ENCODE measurements around the gene RPS6KA2. TPM values are rescaled to one million over a fixed set of nuclear protein-coding genes. Genes with fewer than 3 reads are reported as not detected.

The RPS6KA2 gene
- total and polyA plus RNA-seq, 2 donors (not counting 3 experiments of a cell fraction or from before 2014, with no cell fraction given) = 54.5 to 75.8 TPM

GRCh38 chr6:166502453-166502852 is 124.6 kb downstream of the RPS6KA2 start:
- Histone ChIP-seq H3K79me2 (ENCODE audit: control insufficient read depth, insufficient read depth, low read length) (no peaks in the 10 kb centered on the region), H3K27ac (ENCODE audit: insufficient read depth, low read depth, low read length) (no peak overlapping the region), H3K4me2 (ENCODE audit: insufficient read depth, low read length) (no peak overlapping the region), H3K27me3 (ENCODE audit: control insufficient read depth in 2 of 2, insufficient read depth in 2 of 2, low read length in 2 of 2) (no peaks in the 10 kb centered on the region), H4K20me1 (replicated peaks; ENCODE audit: control insufficient read depth, extremely low read depth, insufficient read depth, low read length) (no peaks in the 10 kb centered on the region), H3K9me3 (replicated peaks; ENCODE audit: control insufficient read depth, insufficient read depth, low read length) (no peaks in the 10 kb centered on the region), H3K4me3 (replicated peaks in 1 of 3; ENCODE audit: insufficient read depth in 1 of 3, low read depth in 1 of 3, low read length in 3 of 3) (no peak overlapping the region), H3K9ac (replicated peaks; ENCODE audit: extremely low read depth, insufficient read depth, low read length) (no peak overlapping the region), H3K36me3 (ENCODE audit: control insufficient read depth in 2 of 2, extremely low read depth in 1 of 2, insufficient read depth in 2 of 2, low read length in 2 of 2) (peaks cover 4 to 68% of the 10 kb centered on the region in 2 experiments), H2AFZ (ENCODE audit: low read depth, low read length) (no peak overlapping the region), H3K9me1 (replicated peaks; ENCODE audit: control insufficient read depth, extremely low read depth, insufficient read depth, low read length) (no peaks in the 10 kb centered on the region), H3K4me1 (ENCODE audit: control insufficient read depth, extremely low read depth, insufficient read depth, low read length) (no peaks in the 10 kb centered on the region)
- BruUV-seq (replicated peaks) = no TSS peak
- CTCF ChIA-PET = interaction anchor here (1.4 kb wide), 1 partner anchor 273 kb away, joined by 3 read pairs; no protein-coding TSS in a partner anchor
- TF ChIP-seq EZH2 (IDR thresholded peaks at IDR 0.05; ENCODE audit: borderline replicate concordance, low read depth, low read length, severe bottlenecking) (no peak), MAX (IDR thresholded peaks at IDR 0.05; ENCODE audit: insufficient read depth, insufficient read length) (no peak), POLR2A (IDR thresholded peaks at IDR 0.05; ENCODE audit: low read depth, low read length) (no peak)
- POLR2A ChIA-PET = no interaction called here
- intact Hi-C loops (cut with micrococcal nuclease) (no loop called here), dilution Hi-C loops (cut with MboI; ENCODE audit: extremely low pct_ligation_motif_present, low sequenced_read_pairs) (no loop called here)
- DNase-seq (ENCODE audit: low read depth, low spot score) (no peak), FAIRE-seq (no peak)

- FAIRE-seq (no peak), DNase-seq (ENCODE audit: low read depth, low spot score) (no peak)
- CTCF ChIA-PET = interaction anchor here (1.0 kb wide), 1 partner anchor 10 kb away, joined by 3 read pairs; no protein-coding TSS in a partner anchor
- Histone ChIP-seq H3K4me3 (replicated peaks in 1 of 3; ENCODE audit: insufficient read depth in 1 of 3, low read depth in 1 of 3, low read length in 3 of 3) (no peak overlapping the region), H3K4me2 (ENCODE audit: insufficient read depth, low read length) (no peak overlapping the region), H3K27ac (ENCODE audit: insufficient read depth, low read depth, low read length) (no peak overlapping the region), H3K9me1 (replicated peaks; ENCODE audit: control insufficient read depth, extremely low read depth, insufficient read depth, low read length) (no peaks in the 10 kb centered on the region), H3K9me3 (replicated peaks; ENCODE audit: control insufficient read depth, insufficient read depth, low read length) (no peaks in the 10 kb centered on the region), H3K27me3 (ENCODE audit: control insufficient read depth in 2 of 2, insufficient read depth in 2 of 2, low read length in 2 of 2) (no peaks in the 10 kb centered on the region), H3K9ac (replicated peaks; ENCODE audit: extremely low read depth, insufficient read depth, low read length) (no peak overlapping the region), H2AFZ (ENCODE audit: low read depth, low read length) (no peak overlapping the region), H3K79me2 (ENCODE audit: control insufficient read depth, insufficient read depth, low read length) (no peaks in the 10 kb centered on the region), H3K4me1 (ENCODE audit: control insufficient read depth, extremely low read depth, insufficient read depth, low read length) (no peaks in the 10 kb centered on the region), H4K20me1 (replicated peaks; ENCODE audit: control insufficient read depth, extremely low read depth, insufficient read depth, low read length) (no peaks in the 10 kb centered on the region), H3K36me3 (ENCODE audit: control insufficient read depth in 2 of 2, extremely low read depth in 1 of 2, insufficient read depth in 2 of 2, low read length in 2 of 2) (peaks cover 4 to 65% of the 10 kb centered on the region in 2 experiments)
- TF ChIP-seq MAX (IDR thresholded peaks at IDR 0.05; ENCODE audit: insufficient read depth, insufficient read length) (no peak), POLR2AphosphoS5 (IDR thresholded peaks at IDR 0.05; ENCODE audit: insufficient read depth, low read depth, low read length) (no peak), JUN (IDR thresholded peaks at IDR 0.05; ENCODE audit: borderline replicate concordance, insufficient read depth, insufficient read length, low read depth) (no peak), GATA2 (IDR thresholded peaks at IDR 0.05; ENCODE audit: insufficient read depth, insufficient read length, low read depth, low read length) (no peak), POLR2A (IDR thresholded peaks at IDR 0.05; ENCODE audit: low read depth, low read length) (no peak), MYC (IDR thresholded peaks at IDR 0.05; ENCODE audit: low read depth, low read length) (no peak), FOS (IDR thresholded peaks at IDR 0.05; ENCODE audit: borderline replicate concordance, insufficient read depth, low read length) (no peak), EZH2 (IDR thresholded peaks at IDR 0.05; ENCODE audit: borderline replicate concordance, low read depth, low read length, severe bottlenecking) (no peak), CTCF (IDR thresholded peaks at IDR 0.05; ENCODE audit: extremely low read depth in 1 of 2, insufficient read depth in 1 of 2, low read depth in 1 of 2, low read length in 2 of 2) (no peak)
- dilution Hi-C loops (cut with MboI; ENCODE audit: extremely low pct_ligation_motif_present, low sequenced_read_pairs) = no loop called here
- POLR2A ChIA-PET = no interaction called here
- BruUV-seq (replicated peaks) = no TSS peak
- intact Hi-C loops (cut with micrococcal nuclease) = no loop called here
Observed at GRCh38 chr6:166501246-166501645, 125.8 kb downstream of the RPS6KA2 start.

Data from endothelial cell of umbilical vein (primary cell).